HEK293T (cell line): ENCODE measurements around the gene TREM2.

ENCODE experiments used
- CTCF ChIA-PET: fragments of 350-600 bp; formaldehyde crosslinking; extraction: SDS; loops from one replicate; lab custom pipeline; 2021; ENCODE audit warnings: antibody characterized with exemption, inconsistent platforms; lab: Yijun Ruan, JAX
- POLR2A ChIA-PET: fragments of 350-600 bp; formaldehyde crosslinking; extraction: SDS; loops from one replicate; lab custom pipeline; 2020; ENCODE audit warnings: antibody characterized with exemption, inconsistent platforms; lab: Yijun Ruan, JAX
- DNase-seq: peaks from one replicate; pipeline ENCODE4 v3.0.0; 2012; ENCODE audit warnings: mixed read lengths; ENCODE audit errors: extremely low spot score
- ARNT ChIP-seq: fragments of 450-650 bp; IDR thresholded peaks from 2 replicates; pipeline ENCODE4 v1.6.1; 2017; ENCODE audit warnings: mild to moderate bottlenecking
- BHLHE40 ChIP-seq: fragments of 450-650 bp; IDR thresholded peaks from 2 replicates; pipeline ENCODE4 v1.6.1; 2016; ENCODE audit warnings: mild to moderate bottlenecking, moderate library complexity, borderline replicate concordance
- CTBP1 ChIP-seq: fragments of 450-650 bp; IDR thresholded peaks from 2 replicates; pipeline ENCODE4 v1.6.1; 2016; ENCODE audit warnings: borderline replicate concordance
- ELF4 ChIP-seq: fragments of 450-650 bp; IDR thresholded peaks from 2 replicates; pipeline ENCODE4 v1.6.1; 2017; ENCODE audit warnings: antibody characterized with exemption
- FOXA1 ChIP-seq: fragments of 450-650 bp; IDR thresholded peaks from 2 replicates; pipeline ENCODE4 v1.6.1; 2016; ENCODE audit warnings: mild to moderate bottlenecking
- FOXK2 ChIP-seq: fragments of 450-650 bp; IDR thresholded peaks from 2 replicates; pipeline ENCODE4 v1.6.1; 2016; ENCODE audit warnings: mild to moderate bottlenecking
- FOXM1 ChIP-seq: fragments of 450-650 bp; IDR thresholded peaks from 2 replicates; pipeline ENCODE4 v1.6.1; 2017; ENCODE audit warnings: mild to moderate bottlenecking, borderline replicate concordance
- HDGF ChIP-seq: fragments of 450-650 bp; IDR thresholded peaks from 2 replicates; pipeline ENCODE4 v1.6.1; 2017; ENCODE audit warnings: antibody characterized with exemption, borderline replicate concordance
- L3MBTL2 ChIP-seq: fragments of 450-650 bp; conservative IDR thresholded peaks from 2 replicates; pipeline ENCODE4 v1.6.1; 2016; ENCODE audit warnings: mild to moderate bottlenecking
- LEF1 ChIP-seq: fragments of 450-650 bp; IDR thresholded peaks from 2 replicates; pipeline ENCODE4 v1.6.1; 2017; ENCODE audit warnings: mild to moderate bottlenecking, borderline replicate concordance
- NFRKB ChIP-seq: fragments of 450-650 bp; IDR thresholded peaks from 2 replicates; pipeline ENCODE4 v1.6.1; 2016; ENCODE audit warnings: mild to moderate bottlenecking, moderate library complexity
- PKNOX1 ChIP-seq: fragments of 450-650 bp; IDR thresholded peaks from 2 replicates; pipeline ENCODE4 v1.6.1; 2016
- SP1 ChIP-seq: fragments of 450-650 bp; IDR thresholded peaks from 2 replicates; pipeline ENCODE4 v1.6.1; 2017
- SUZ12 ChIP-seq: fragments of 450-650 bp; IDR thresholded peaks from 2 replicates; pipeline ENCODE4 v1.6.1; 2016; ENCODE audit warnings: mild to moderate bottlenecking
- TARDBP ChIP-seq: fragments of 450-650 bp; IDR thresholded peaks from 2 replicates; pipeline ENCODE4 v1.6.1; 2016
- ZNF384 ChIP-seq: fragments of 450-650 bp; IDR thresholded peaks from 2 replicates; pipeline ENCODE4 v1.6.1; 2016

TREM2 gene

DNA sequence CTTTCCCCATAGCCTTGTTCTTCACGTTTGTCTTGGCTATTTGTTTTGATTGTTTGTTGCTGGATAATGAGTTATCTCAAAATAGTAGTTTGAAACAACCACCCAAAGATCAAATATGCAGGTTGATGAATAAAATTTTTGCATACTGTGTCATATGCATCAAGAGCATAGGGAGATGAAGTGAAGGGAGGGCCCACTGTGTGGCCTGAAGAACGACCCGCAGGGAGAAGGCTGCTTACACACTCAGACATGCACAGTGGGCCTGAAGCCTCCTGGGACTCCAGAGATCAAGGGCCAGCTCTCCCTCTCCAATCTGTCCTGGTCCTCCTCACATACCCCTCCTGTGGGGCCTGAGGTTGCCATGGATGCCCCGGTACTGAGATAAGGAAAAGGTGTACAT, 16.2 kb upstream of the TREM2 start:
- DNase-seq, result no peak
- POLR2A ChIA-PET, result no interaction called here
- CTCF ChIA-PET, result no interaction called here
- TF ChIP-seq BHLHE40, result no peak
- TF ChIP-seq SP1, result no peak
- TF ChIP-seq ARNT, result no peak
- TF ChIP-seq CTBP1, result no peak
- no peak for TF ChIP-seq PKNOX1
- no peak for TF ChIP-seq L3MBTL2
- no peak for TF ChIP-seq SUZ12
- no peak for TF ChIP-seq LEF1
- TF ChIP-seq FOXK2, result no peak
- TF ChIP-seq HDGF, result no peak
- no peak for TF ChIP-seq ELF4

- CTCF ChIA-PET, result interaction anchor here (0.7 kb wide), 1 partner anchor 143 kb away, joined by 4 read pairs; no protein-coding TSS in a partner anchor
- no peak for DNase-seq
- POLR2A ChIA-PET, result no interaction called here
- TF ChIP-seq FOXA1 (no peak), SP1 (no peak), ZNF384 (no peak), ARNT (no peak), TARDBP (no peak), CTBP1 (no peak), FOXM1 (no peak), ELF4 (no peak), L3MBTL2 (no peak), LEF1 (no peak), BHLHE40 (no peak), PKNOX1 (no peak), SUZ12 (no peak)
Observed at GRCh38 chr6:41177695-41178094, 14.8 kb upstream of the TREM2 start.

GRCh38 chr6:41177287-41177686, 14.4 kb upstream of the TREM2 start:
- DNase-seq, result no peak
- ChIA-PET POLR2A (interaction anchor here (0.5 kb wide), 1 partner anchor 40 kb away, joined by 3 read pairs; no protein-coding TSS in a partner anchor), CTCF (interaction anchor here (0.7 to 0.8 kb wide), 2 partner anchors 129 to 143 kb away, joined by 3 to 4 read pairs; no protein-coding TSS in a partner anchor)
- no peak for TF ChIP-seq BHLHE40
- no peak for TF ChIP-seq ARNT
- no peak for TF ChIP-seq FOXA1
- no peak for TF ChIP-seq ZNF384
- no peak for TF ChIP-seq FOXK2
- TF ChIP-seq ELF4, result no peak
- TF ChIP-seq L3MBTL2, result no peak
- no peak for TF ChIP-seq PKNOX1
- no peak for TF ChIP-seq CTBP1
- TF ChIP-seq SP1, result no peak
- no peak for TF ChIP-seq SUZ12
- TF ChIP-seq LEF1, result no peak
- TF ChIP-seq TARDBP, result no peak
- no peak for TF ChIP-seq HDGF
- TF ChIP-seq NFRKB, result no peak
- TF ChIP-seq FOXM1, result no peak

DNA sequence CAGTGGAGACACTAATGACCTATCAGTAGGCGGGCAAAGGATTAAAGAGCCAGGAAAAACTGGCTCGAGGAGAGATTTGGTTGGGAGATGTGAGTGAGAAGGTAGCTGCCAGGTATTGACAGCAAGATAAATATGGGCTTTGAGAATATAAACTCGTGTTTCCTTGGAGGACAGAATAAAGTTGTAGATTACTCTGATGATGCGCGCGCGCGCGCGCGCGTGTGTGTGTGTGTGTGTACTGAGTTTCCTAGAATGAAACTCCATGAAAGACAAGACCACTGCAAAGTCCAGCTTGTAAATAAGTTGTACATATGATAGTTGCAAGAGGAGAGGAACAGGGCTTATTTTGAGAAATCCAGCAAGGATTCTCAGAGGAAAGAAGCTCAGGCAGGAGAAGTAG, 13.3 kb upstream of the TREM2 start:
- CTCF ChIA-PET, result no interaction called here

DNA sequence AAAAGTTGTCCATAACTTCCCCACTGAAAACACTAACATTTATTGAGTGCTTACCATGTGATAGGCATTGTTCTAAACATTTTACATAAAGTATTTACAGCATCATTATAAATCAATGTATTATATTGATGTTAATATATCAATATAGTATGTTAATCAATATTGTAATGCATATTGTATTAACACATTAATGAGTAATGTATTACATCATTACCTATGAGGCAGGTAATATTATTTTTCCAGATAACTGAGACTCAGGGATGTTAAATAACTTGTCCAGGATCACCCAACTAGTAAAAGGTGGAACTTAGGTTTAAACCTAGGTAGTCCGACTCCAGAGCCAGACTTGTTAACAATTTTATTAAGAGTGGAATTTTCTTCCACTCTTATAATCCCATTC, 12.2 kb upstream of the TREM2 start:
- TF ChIP-seq FOXA1 (no peak), HDGF (no peak), SUZ12 (no peak), ELF4 (no peak), FOXK2 (no peak)
- DNase-seq, result no peak
- ChIA-PET POLR2A (no interaction called here), CTCF (no interaction called here)

More for the DNA sequence above, 13.3 kb upstream of the TREM2 start:
- TF ChIP-seq SP1 (no peak), PKNOX1 (no peak), FOXK2 (no peak), BHLHE40 (no peak), ZNF384 (no peak), ELF4 (no peak)
- DNase-seq, result no peak
- POLR2A ChIA-PET, result no interaction called here

- POLR2A ChIA-PET, result no interaction called here
- DNase-seq, result no peak
- CTCF ChIA-PET, result no interaction called here
- TF ChIP-seq SUZ12 (no peak), ARNT (no peak), FOXK2 (no peak), FOXM1 (no peak)
Observed at GRCh38 chr6:41174610-41175009, 11.7 kb upstream of the TREM2 start.

DNA sequence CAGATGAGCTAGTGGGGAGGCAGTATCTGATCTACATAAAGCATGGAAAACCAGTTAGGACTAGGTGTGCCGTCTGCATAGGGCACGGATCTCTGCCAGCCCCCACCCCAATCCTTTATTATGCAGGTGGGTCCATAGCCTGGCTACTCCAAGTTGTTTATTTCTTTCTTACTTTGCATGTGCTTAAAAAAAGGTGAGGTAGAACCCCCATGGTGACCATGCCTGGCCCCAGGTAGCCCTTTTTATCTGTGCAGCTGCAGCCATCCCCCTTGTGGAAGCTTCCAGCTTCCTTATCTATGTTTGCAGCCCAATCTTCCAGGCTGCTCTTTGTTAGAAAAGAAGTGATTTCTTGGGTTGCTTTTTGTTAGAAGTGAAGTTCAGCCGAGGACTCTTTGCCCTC, 9.0 kb upstream of the TREM2 start:
- TF ChIP-seq ZNF384 (no peak), HDGF (no peak), PKNOX1 (no peak), FOXA1 (no peak), SP1 (no peak), FOXK2 (no peak), TARDBP (no peak), ARNT (no peak), SUZ12 (no peak), CTBP1 (no peak), L3MBTL2 (no peak), BHLHE40 (no peak), ELF4 (no peak)
- ChIA-PET POLR2A (no interaction called here), CTCF (no interaction called here)
- no peak for DNase-seq
